ENCODE measurements around the gene ADGRG6.
"Not testable (repeated sequence)": the region's sequence is repeated elsewhere in the genome, so short reads cannot be mapped to it uniquely, and the experiment has no call there.

Gene ADGRG6

DNA sequence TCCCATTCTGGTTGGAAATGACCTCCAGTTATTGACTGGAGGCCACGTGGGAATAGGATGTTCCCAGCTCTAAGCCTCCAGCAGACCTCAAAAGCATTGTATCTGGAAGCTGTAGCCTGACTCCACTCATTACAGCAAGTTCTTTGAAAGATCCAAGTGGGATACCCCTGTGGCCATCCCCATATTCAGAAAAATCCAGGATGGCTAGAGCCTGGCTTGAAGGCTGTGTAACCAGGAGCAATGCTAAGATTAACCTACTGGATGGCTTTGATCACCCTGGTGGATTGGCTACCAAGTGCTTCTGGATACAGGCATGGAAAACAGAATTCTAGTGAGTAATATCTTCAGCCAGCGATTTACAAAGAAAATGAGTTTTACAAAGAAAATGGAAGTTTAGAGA lies 151.2 kb downstream of the ADGRG6 start:
- no peak for DNase-seq

DNA sequence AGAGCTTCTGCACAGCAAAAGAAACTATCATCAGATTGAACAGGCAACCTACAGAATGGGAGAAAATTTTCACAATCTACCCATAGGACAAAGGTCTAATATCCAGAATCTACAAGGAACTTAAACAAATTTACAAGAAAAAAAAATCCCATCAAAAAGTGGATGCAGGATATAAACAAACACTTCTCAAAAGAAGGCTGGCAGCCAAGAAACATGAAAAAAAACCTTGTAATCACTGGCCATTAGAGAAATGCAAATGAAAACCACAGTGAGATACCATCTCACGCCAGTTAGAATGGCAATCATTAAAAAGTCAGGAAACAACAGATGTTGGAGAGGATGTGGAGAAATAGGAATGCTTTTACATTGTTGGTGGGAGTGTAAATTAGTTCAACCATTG lies 152.4 kb downstream of the ADGRG6 start:
- not testable (repeated sequence) for DNase-seq

- DNase-seq = not testable (repeated sequence)
Observed at GRCh38 chr6:142454848-142455247, 153.0 kb downstream of the ADGRG6 start.

DNA sequence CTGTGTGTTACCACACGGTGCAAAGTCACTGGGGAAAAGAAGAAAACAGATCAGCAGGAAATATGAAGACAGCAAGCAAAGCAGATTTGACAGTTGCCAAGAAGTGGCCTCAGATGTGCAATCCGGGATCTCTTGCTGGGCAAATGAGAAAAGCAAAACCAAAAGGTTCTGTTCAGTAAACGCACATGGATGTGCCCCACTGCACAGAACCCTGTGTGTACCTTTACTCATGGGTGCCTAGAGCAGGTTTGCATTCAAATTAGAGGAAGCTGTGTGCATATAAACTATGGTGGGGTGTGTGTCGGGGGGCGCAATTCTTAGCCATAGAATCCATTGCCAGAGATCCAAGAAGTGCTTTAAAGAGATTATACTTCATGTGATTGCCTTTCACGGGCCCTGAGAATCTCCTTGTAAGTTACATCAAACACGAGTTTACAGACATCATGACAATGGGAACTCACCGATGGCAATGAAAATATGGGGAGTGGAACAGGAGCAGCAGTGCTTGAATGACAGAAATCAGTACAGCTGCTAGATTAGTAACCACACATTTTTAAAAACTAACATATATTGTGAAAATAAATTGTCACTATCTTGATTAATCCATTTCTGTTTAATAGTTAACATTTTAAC lies 154.3 kb downstream of the ADGRG6 start:
- DNase-seq = no peak

GRCh38 chr6:142457638-142458406 lies 156.0 kb downstream of the ADGRG6 start:
- no peak for DNase-seq

DNA sequence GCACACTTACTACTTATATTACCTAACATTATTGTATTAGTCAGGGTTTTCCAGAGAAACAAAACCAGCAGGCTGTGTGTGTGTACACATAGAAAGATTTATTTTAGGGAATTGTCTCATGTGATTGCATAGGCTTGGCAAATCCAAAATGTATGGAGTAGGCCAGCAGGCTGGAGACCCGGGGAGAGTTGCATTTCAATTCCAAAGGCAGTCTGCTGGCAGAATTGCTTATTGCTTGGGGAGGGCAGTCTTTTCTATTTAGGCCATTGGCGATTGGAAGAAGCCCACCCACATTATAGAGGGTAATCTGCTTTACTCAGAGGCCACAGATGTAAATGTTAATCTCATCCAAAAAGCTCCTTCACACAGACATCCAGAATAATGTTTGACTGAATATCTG lies 157.0 kb downstream of the ADGRG6 start:
- DNase-seq = no peak

DNA sequence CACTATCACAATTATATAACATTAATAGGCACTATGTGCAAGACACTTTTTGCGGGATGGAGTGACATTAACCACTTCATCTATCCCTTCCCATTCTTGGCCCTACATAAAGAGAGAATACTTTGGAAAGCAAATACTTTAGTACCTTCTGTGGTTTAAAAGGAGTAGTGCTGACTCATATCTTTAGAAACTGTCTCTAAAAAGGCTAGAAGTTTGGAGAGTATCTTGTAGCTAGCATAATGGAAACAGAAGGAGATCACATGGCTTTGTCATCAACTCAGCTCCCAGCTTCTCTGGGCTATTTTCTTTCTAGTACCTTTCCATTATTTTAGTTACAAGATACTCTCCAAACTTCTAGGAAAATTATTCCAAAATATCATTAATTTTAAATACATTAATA lies 157.5 kb downstream of the ADGRG6 start:
- DNase-seq = no peak

DNA sequence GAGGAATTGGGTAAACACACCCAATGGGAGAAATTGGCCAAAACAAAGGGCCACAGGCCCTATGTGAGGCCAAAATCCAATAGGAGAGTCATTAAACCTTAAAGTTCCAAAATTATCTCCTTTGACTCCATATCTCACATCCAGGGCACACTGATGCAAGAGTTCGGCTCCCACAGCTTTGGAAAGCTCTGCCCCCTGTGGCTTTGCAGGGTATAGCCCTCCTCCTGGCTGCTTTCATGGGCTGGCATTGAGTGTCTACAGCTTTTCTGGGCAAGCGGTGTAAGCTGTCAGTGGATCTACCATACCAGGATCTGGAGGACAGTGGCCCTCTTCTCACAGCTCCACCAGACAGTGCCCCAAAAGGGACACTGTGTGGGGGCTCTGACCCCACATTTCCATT lies 160.5 kb downstream of the ADGRG6 start:
- DNase-seq = no peak

DNA sequence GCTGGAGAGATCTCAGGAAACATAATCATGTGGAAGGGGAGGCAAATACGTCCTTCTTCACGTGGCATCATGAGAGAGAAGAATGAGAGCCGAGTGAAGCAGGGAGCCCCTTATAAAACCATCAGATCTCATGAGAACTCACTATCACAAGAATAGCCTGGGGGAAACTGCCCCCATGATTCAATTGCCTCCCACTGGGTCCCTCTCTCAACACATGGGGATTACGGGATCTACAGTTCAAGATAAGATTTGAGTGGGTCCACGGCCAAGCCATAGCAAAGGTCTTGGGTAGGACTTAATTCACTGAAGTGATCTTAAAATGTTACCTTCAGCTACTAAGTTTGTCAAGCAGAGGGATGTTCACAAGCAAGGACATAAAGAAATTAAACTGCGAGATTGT lies 162.2 kb downstream of the ADGRG6 start:
- DNase-seq = no peak

GRCh38 chr6:142469220-142469619 lies 167.4 kb downstream of the ADGRG6 start:
- no peak for DNase-seq

GRCh38 chr6:142470421-142470820 lies 168.6 kb downstream of the ADGRG6 start:
- no peak for DNase-seq

GRCh38 chr6:142474531-142475289 lies 172.9 kb downstream of the ADGRG6 start:
- DNase-seq = no peak

- DNase-seq = no peak
Observed at GRCh38 chr6:142476452-142476851, 174.6 kb downstream of the ADGRG6 start.

GRCh38 chr6:142478117-142478516 lies 176.3 kb downstream of the ADGRG6 start:
- DNase-seq = no peak

GRCh38 chr6:142481466-142481865 lies 179.7 kb downstream of the ADGRG6 start:
- DNase-seq = no peak

DNA sequence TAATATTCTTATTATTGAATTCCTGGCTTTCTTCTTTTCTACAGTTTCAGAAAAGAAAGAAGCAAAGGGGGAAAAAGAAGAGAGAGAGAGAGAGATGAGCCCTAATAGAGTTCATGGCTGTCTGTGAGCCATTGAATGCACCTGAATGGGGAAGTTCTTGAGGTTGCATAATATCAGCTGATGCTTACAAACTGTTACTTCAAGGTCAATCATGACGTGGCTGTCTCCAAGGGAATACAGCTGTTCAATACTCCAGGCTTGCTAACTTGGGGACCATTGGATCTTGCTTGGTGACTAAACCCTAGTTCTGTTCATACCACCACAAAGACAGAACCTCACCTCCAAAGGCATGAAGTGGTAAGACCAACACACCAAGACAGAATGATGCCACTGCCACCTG lies 180.4 kb downstream of the ADGRG6 start:
- DNase-seq = no peak

- no peak for DNase-seq
Observed at GRCh38 chr6:142482974-142483373, 181.2 kb downstream of the ADGRG6 start.

DNA sequence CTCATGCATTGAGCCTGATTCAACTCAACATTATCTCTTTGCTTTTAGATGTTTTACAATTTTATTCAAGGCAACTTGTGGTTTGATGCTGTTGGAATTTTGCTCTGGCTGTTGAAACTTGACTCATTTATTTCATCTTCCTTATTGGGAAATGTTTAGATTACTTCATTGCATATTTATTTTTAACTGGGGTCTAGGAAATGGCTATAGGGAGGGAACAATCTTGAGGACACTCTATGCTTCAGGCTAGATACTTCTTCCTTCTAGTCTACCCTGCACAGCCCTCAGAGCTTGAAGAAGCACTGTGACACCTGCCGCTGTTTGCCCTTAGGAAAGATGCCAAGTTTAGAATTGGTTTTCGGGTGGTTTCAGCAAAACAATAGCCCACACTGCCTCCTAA lies 183.4 kb downstream of the ADGRG6 start:
- no peak for DNase-seq

- DNase-seq = no peak
Observed at GRCh38 chr6:142489722-142490610, 188.2 kb downstream of the ADGRG6 start.
